RWPE1 (cell line): ENCODE results near the gene APOC4.
A peak's percentile ranks its signal among the peaks of the same experiment; 100 is the strongest.
"Not testable (repeated sequence)": the region's sequence is repeated elsewhere in the genome, so short reads cannot be mapped to it uniquely, and the experiment has no call there.

Experiments
- CTCF ChIA-PET: fragments of 350-600 bp; sonication (Branson Sonifier 250); formaldehyde crosslinking; extraction: SDS; loops from one replicate; lab custom pipeline; 2021; lab: Yijun Ruan, JAX
- POLR2A ChIA-PET: fragments of 400-600 bp; formaldehyde crosslinking; extraction: SDS; loops from one replicate; lab custom pipeline; 2020; ENCODE audit warnings: antibody characterized with exemption; ENCODE audit not compliant: low non-redundant PET; lab: Yijun Ruan, JAX
- DNase-seq: peaks from one replicate; pipeline ENCODE4 v3.0.0; 2012; ENCODE audit warnings: low spot score
- H3K27ac ChIP-seq: fragments of 450-650 bp; 2 replicates; pipeline ENCODE4 v1.5.1; 2017
- CTCF ChIP-seq: fragments of 450-650 bp; conservative IDR thresholded peaks from 2 replicates; pipeline ENCODE4 v1.5.1; 2017; ENCODE audit warnings: low read depth, mild to moderate bottlenecking

The APOC4 gene

DNA sequence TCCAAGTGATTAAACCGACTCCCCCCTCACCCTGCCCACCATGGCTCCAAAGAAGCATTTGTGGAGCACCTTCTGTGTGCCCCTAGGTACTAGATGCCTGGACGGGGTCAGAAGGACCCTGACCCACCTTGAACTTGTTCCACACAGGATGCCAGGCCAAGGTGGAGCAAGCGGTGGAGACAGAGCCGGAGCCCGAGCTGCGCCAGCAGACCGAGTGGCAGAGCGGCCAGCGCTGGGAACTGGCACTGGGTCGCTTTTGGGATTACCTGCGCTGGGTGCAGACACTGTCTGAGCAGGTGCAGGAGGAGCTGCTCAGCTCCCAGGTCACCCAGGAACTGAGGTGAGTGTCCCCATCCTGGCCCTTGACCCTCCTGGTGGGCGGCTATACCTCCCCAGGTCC, 34.4 kb upstream of the APOC4 start:
- no peak for DNase-seq
- ChIA-PET POLR2A (no interaction called here), CTCF (interaction anchor here (1.6 kb wide), 1 partner anchor 44 kb away, joined by 3 read pairs; no protein-coding TSS in a partner anchor)
- no peak for TF ChIP-seq CTCF
- H3K27ac ChIP-seq = peak overlapping the region; percentile 40

GRCh38 chr19:44908074-44908835, 33.8 kb upstream of the APOC4 start:
- CTCF ChIA-PET = interaction anchor here (1.6 kb wide), 1 partner anchor 44 kb away, joined by 3 read pairs; no protein-coding TSS in a partner anchor
- H3K27ac ChIP-seq = peak overlapping the region; percentile 40
- TF ChIP-seq CTCF = no peak
- no peak for DNase-seq
- POLR2A ChIA-PET = no interaction called here

DNA sequence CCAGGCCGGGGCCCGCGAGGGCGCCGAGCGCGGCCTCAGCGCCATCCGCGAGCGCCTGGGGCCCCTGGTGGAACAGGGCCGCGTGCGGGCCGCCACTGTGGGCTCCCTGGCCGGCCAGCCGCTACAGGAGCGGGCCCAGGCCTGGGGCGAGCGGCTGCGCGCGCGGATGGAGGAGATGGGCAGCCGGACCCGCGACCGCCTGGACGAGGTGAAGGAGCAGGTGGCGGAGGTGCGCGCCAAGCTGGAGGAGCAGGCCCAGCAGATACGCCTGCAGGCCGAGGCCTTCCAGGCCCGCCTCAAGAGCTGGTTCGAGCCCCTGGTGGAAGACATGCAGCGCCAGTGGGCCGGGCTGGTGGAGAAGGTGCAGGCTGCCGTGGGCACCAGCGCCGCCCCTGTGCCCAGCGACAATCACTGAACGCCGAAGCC, 33.2 kb upstream of the APOC4 start:
- no peak for DNase-seq
- ChIA-PET CTCF (interaction anchor here (1.6 kb wide), 1 partner anchor 43 kb away, joined by 3 read pairs; no protein-coding TSS in a partner anchor), POLR2A (no interaction called here)
- H3K27ac ChIP-seq = peak overlapping the region; percentile 86
- no peak for TF ChIP-seq CTCF

DNA sequence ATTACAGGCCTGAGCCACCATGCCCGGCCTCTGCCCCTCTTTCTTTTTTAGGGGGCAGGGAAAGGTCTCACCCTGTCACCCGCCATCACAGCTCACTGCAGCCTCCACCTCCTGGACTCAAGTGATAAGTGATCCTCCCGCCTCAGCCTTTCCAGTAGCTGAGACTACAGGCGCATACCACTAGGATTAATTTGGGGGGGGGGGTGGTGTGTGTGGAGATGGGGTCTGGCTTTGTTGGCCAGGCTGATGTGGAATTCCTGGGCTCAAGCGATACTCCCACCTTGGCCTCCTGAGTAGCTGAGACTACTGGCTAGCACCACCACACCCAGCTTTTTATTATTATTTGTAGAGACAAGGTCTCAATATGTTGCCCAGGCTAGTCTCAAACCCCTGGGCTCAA, 32.3 kb upstream of the APOC4 start:
- POLR2A ChIA-PET = interaction anchor here (0.6 kb wide), 1 partner anchor 20 kb away, joined by 4 read pairs; no protein-coding TSS in a partner anchor
- TF ChIP-seq CTCF = no peak
- CTCF ChIA-PET = interaction anchor here (1.0 kb wide), 1 partner anchor 41 kb away, joined by 3 read pairs; no protein-coding TSS in a partner anchor
- peak overlapping the region; percentile 86 for H3K27ac ChIP-seq
- no peak for DNase-seq

GRCh38 chr19:44911896-44912295, 30.1 kb upstream of the APOC4 start:
- DNase-seq, POLR2A ChIA-PET: not testable (repeated sequence)
- H3K27ac ChIP-seq = peak overlapping the region; percentile 86
- CTCF ChIA-PET = interaction anchor here (0.6 to 1.4 kb wide), 4 partner anchors 27 to 147 kb away, joined by 3 to 9 read pairs (median 6); partner anchors contain the start of gene CLPTM1

GRCh38 chr19:44912854-44913253, 29.2 kb upstream of the APOC4 start:
- CTCF ChIA-PET = no interaction called here
- no peak for TF ChIP-seq CTCF
- DNase-seq = no peak
- POLR2A ChIA-PET = no interaction called here
- H3K27ac ChIP-seq = peak overlapping the region; percentile 86

GRCh38 chr19:44913512-44914432, 28.3 kb upstream of the APOC4 start:
- H3K27ac ChIP-seq = peak overlapping the region; percentile 86
- CTCF ChIA-PET, DNase-seq, POLR2A ChIA-PET: not testable (repeated sequence)

- CTCF ChIA-PET = interaction anchor here (0.6 kb wide), 1 partner anchor 1155 kb away, joined by 3 read pairs; no protein-coding TSS in a partner anchor
- H3K27ac ChIP-seq = peak within 1 kb of the TSS; percentile 86
Measured at GRCh38 chr19:44914433-44915206, 27.4 kb upstream of the APOC4 start, which contains the start of gene APOC1. APOC1 (plus strand) TSS chr19:44914608; CDS start chr19:44914892, 284 bp downstream.

More at GRCh38 chr19:44914433-44915206, 27.4 kb upstream of the APOC4 start, which contains the start of gene APOC1:
- POLR2A ChIA-PET = not testable (repeated sequence)
- peak; percentile 92 for DNase-seq
